ENCODE data around the gene ACTN3.
"Not testable (repeated sequence)": the region's sequence is repeated elsewhere in the genome, so short reads cannot be mapped to it uniquely, and the experiment has no call there.

The ACTN3 gene

DNA sequence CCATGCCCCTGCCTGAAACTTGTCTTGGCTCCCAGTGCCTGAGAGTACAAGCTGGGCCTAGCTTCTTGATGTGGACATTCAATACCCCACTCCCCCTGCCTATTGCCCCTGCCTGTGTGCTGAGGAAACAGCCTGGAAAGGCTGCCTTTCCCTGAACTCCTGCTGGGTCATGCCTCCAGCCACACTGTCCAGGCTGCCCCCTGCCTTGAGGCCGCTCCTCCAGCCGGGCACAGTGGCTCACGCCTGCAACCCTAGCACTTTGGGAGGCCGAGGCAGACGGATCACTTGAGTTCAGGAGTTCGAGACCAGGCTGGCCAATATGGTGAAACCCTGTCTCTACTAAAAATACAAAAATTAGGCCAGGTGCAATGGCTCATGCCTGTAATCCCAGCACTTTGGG is 56.4 kb downstream of the ACTN3 start:
- DNase-seq = no peak

GRCh38 chr11:66604155-66604554 is 57.5 kb downstream of the ACTN3 start:
- no peak for DNase-seq

- DNase-seq = not testable (repeated sequence)
Measured at GRCh38 chr11:66606608-66607007, 59.9 kb downstream of the ACTN3 start.

- DNase-seq = no peak
Measured at GRCh38 chr11:66607126-66607834, 60.6 kb downstream of the ACTN3 start.

GRCh38 chr11:66609721-66610617 is 63.3 kb downstream of the ACTN3 start:
- DNase-seq = no peak

DNA sequence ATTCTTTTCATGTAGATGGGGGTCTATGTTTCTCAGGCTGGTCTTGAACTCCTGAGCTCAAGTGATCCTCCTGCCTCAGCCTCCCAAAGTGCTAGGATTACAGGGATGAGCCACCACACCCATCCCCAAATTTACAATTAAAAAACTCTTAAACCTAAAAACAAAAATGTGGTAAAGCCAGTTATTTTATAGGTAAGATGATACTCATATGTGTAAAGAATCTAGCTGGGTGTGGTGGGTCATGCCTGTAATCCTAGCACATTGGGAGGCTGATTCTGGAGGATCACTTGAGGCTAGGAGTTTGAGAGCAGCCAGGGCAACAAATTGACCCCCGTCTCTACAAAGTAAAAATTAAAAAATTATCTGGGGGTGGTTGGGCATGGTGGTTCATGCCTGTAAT is 65.8 kb downstream of the ACTN3 start:
- no peak for DNase-seq

All from activated CD4-positive, alpha-beta T cell treated with anti-CD3 and anti-CD28 coated beads, Interleukin-2, amount 50 U/mL, for 48 hours (primary cell).